Measurements from ENCODE around the gene KRT8.

The KRT8 gene

GRCh38 chr12:52910248-52910883, 5.5 kb upstream of the KRT8 start:
- TF ChIP-seq TOX (CRISPR knock-in tag; IDR thresholded peaks at IDR 0.05; ENCODE audit: borderline replicate concordance) (no peak), BACH2 (CRISPR knock-in tag; IDR thresholded peaks at IDR 0.05; ENCODE audit: borderline replicate concordance) (no peak), PATZ1 (CRISPR knock-in tag; IDR thresholded peaks at IDR 0.05; ENCODE audit: borderline replicate concordance) (no peak), CREB5 (CRISPR knock-in tag; IDR thresholded peaks at IDR 0.05; ENCODE audit: low read depth) (no peak), ISL1 (CRISPR knock-in tag; IDR thresholded peaks at IDR 0.05) (no peak), TCF4 (CRISPR knock-in tag; IDR thresholded peaks at IDR 0.05; ENCODE audit: borderline replicate concordance) (no peak), PPARA (CRISPR knock-in tag; IDR thresholded peaks at IDR 0.05; ENCODE audit: borderline replicate concordance) (no peak), ZNF70 (CRISPR knock-in tag; IDR thresholded peaks at IDR 0.05) (no peak), RARB (CRISPR knock-in tag; IDR thresholded peaks at IDR 0.05) (no peak), OSR1 (CRISPR knock-in tag; IDR thresholded peaks at IDR 0.05) (no peak), ZNF565 (CRISPR knock-in tag; conservative IDR thresholded peaks at IDR 0.05; ENCODE audit: low read depth) (no peak), ARNTL (CRISPR knock-in tag; IDR thresholded peaks at IDR 0.05; ENCODE audit: borderline replicate concordance, low read depth) (no peak), ZFP30 (CRISPR knock-in tag; IDR thresholded peaks at IDR 0.05) (no peak), ZC3H10 (CRISPR knock-in tag; IDR thresholded peaks at IDR 0.05) (no peak), SNAI2 (CRISPR knock-in tag; IDR thresholded peaks at IDR 0.05) (no peak)

GRCh38 chr12:52909796-52910195, 4.9 kb upstream of the KRT8 start:
- ATAC-seq, result no peak
- TF ChIP-seq ARNTL (CRISPR knock-in tag; IDR thresholded peaks at IDR 0.05; ENCODE audit: borderline replicate concordance, low read depth) (no peak), PPARA (CRISPR knock-in tag; IDR thresholded peaks at IDR 0.05; ENCODE audit: borderline replicate concordance) (no peak), CREB5 (CRISPR knock-in tag; IDR thresholded peaks at IDR 0.05; ENCODE audit: low read depth) (no peak), PATZ1 (CRISPR knock-in tag; IDR thresholded peaks at IDR 0.05; ENCODE audit: borderline replicate concordance) (no peak), POU6F1 (CRISPR knock-in tag; IDR thresholded peaks at IDR 0.05; ENCODE audit: borderline replicate concordance, low read depth) (no peak), ZNF8 (CRISPR knock-in tag; IDR thresholded peaks at IDR 0.05) (no peak), ZFP3 (CRISPR knock-in tag; IDR thresholded peaks at IDR 0.05) (no peak), SNAI2 (CRISPR knock-in tag; IDR thresholded peaks at IDR 0.05) (no peak), CSDC2 (CRISPR knock-in tag; IDR thresholded peaks at IDR 0.05) (no peak), TCF4 (CRISPR knock-in tag; IDR thresholded peaks at IDR 0.05; ENCODE audit: borderline replicate concordance) (no peak), TSHZ2 (CRISPR knock-in tag; IDR thresholded peaks at IDR 0.05) (no peak)

More at GRCh38 chr12:52910248-52910883, 5.5 kb upstream of the KRT8 start:
- ATAC-seq, result no peak
